ENCODE measurements around the gene PRX. TPM values are rescaled to one million over a fixed set of nuclear protein-coding genes. Genes with fewer than 3 reads are reported as not detected.

The PRX gene
- total RNA-seq, 2 donors from 2014 or later, result 3.3 to 6.4 TPM

- H3K4me3 Mint-ChIP-seq, result peak overlapping the region; percentile 68
- Histone ChIP-seq H3K9me3 (ENCODE audit: control insufficient read depth, low read length) (no peaks in the 10 kb centered on the region), H3K27me3 (ENCODE audit: control insufficient read depth, insufficient read depth, low read length, poor library complexity, severe bottlenecking) (no peaks in the 10 kb centered on the region), H3K4me3 (ENCODE audit: low read length) (peak overlapping the region; percentile 88), H3K4me1 (ENCODE audit: control insufficient read depth, insufficient read depth, low read length) (no peaks in the 10 kb centered on the region), H3K36me3 (ENCODE audit: control insufficient read depth, insufficient read depth, low read length) (peaks cover 10% of the 10 kb centered on the region), H3K27ac (ENCODE audit: low read depth, low read length) (no peak overlapping the region), H3K9ac (ENCODE audit: extremely low read depth, low read length, poor library complexity, severe bottlenecking) (no peak overlapping the region)
- H3K4me1 Mint-ChIP-seq, result peaks cover 10% of the 10 kb centered on the region
- peak overlapping the region; percentile 95 for H3K27ac Mint-ChIP-seq
- no peak for TF ChIP-seq CTCF (conservative IDR thresholded peaks at IDR 0.05)
- H3K36me3 Mint-ChIP-seq (ENCODE audit: low read depth), result peaks cover 5% of the 10 kb centered on the region
- no peak for DNase-seq
- no peaks in the 10 kb centered on the region for H3K9me3 Mint-ChIP-seq
- 62 to 64% methylated on average over 9 to 13 of the region's 14 CpGs for WGBS, 2 experiments (ENCODE audit: insufficient coverage in 1 of 2, insufficient read length in 1 of 2)
- no peaks in the 10 kb centered on the region for H3K27me3 Mint-ChIP-seq (ENCODE audit: insufficient read depth)
Measured at GRCh38 chr19:40420451-40420765, 7.2 kb upstream of the PRX start.

- H3K9me3 ChIP-seq (ENCODE audit: control insufficient read depth, low read length), result no peaks in the 10 kb centered on the region
- TF ChIP-seq CTCF (conservative IDR thresholded peaks at IDR 0.05), result no peak
- H3K9ac ChIP-seq (ENCODE audit: extremely low read depth, low read length, poor library complexity, severe bottlenecking), result no peak overlapping the region
- Mint-ChIP-seq H3K4me3 (no peak overlapping the region), H3K27me3 (ENCODE audit: insufficient read depth) (no peaks in the 10 kb centered on the region), H3K27ac (no peak overlapping the region), H3K4me1 (peaks cover 7% of the 10 kb centered on the region), H3K9me3 (no peaks in the 10 kb centered on the region), H3K36me3 (ENCODE audit: low read depth) (peaks cover 5% of the 10 kb centered on the region)
- no peaks in the 10 kb centered on the region for H3K4me1 ChIP-seq (ENCODE audit: control insufficient read depth, insufficient read depth, low read length)
- WGBS, 2 experiments (ENCODE audit: insufficient coverage in 1 of 2, insufficient read length in 1 of 2), result 95 to 98% methylated on average over 5 of the region's 5 CpGs
- DNase-seq, result no peak
- H3K4me3 ChIP-seq (ENCODE audit: low read length), result no peak overlapping the region
- no peaks in the 10 kb centered on the region for H3K27me3 ChIP-seq (ENCODE audit: control insufficient read depth, insufficient read depth, low read length, poor library complexity, severe bottlenecking)
- no peak overlapping the region for H3K27ac ChIP-seq (ENCODE audit: low read depth, low read length)
- peaks cover 10% of the 10 kb centered on the region for H3K36me3 ChIP-seq (ENCODE audit: control insufficient read depth, insufficient read depth, low read length)
Measured at GRCh38 chr19:40419780-40420179, 6.6 kb upstream of the PRX start.

- Histone ChIP-seq H3K27ac (ENCODE audit: low read depth, low read length) (no peak overlapping the region), H3K4me3 (ENCODE audit: low read length) (no peak overlapping the region), H3K27me3 (ENCODE audit: control insufficient read depth, insufficient read depth, low read length, poor library complexity, severe bottlenecking) (no peaks in the 10 kb centered on the region), H3K9me3 (ENCODE audit: control insufficient read depth, low read length) (no peaks in the 10 kb centered on the region), H3K36me3 (ENCODE audit: control insufficient read depth, insufficient read depth, low read length) (peaks cover 10% of the 10 kb centered on the region), H3K4me1 (ENCODE audit: control insufficient read depth, insufficient read depth, low read length) (no peaks in the 10 kb centered on the region), H3K9ac (ENCODE audit: extremely low read depth, low read length, poor library complexity, severe bottlenecking) (no peak overlapping the region)
- Mint-ChIP-seq H3K4me3 (no peak overlapping the region), H3K27me3 (ENCODE audit: insufficient read depth) (no peaks in the 10 kb centered on the region), H3K9me3 (no peaks in the 10 kb centered on the region), H3K4me1 (peaks cover 4% of the 10 kb centered on the region), H3K27ac (no peak overlapping the region), H3K36me3 (ENCODE audit: low read depth) (peaks cover 5% of the 10 kb centered on the region)
- DNase-seq, result no peak
- no peak for TF ChIP-seq CTCF (conservative IDR thresholded peaks at IDR 0.05)
- WGBS, 2 experiments (ENCODE audit: insufficient coverage in 1 of 2, insufficient read length in 1 of 2), result 81 to 94% methylated on average over 4 to 5 of the region's 5 CpGs
Measured at GRCh38 chr19:40419066-40419612, 6.0 kb upstream of the PRX start.
